D341Med (cell line): ENCODE results near the gene SLX1A.
"Not testable (repeated sequence)": the region's sequence is repeated elsewhere in the genome, so short reads cannot be mapped to it uniquely, and the experiment has no call there.

Experiments
- DNase-seq: peaks from one replicate; pipeline ENCODE4 v3.0.0; 2012; ENCODE audit warnings: low spot score

The SLX1A gene

DNA sequence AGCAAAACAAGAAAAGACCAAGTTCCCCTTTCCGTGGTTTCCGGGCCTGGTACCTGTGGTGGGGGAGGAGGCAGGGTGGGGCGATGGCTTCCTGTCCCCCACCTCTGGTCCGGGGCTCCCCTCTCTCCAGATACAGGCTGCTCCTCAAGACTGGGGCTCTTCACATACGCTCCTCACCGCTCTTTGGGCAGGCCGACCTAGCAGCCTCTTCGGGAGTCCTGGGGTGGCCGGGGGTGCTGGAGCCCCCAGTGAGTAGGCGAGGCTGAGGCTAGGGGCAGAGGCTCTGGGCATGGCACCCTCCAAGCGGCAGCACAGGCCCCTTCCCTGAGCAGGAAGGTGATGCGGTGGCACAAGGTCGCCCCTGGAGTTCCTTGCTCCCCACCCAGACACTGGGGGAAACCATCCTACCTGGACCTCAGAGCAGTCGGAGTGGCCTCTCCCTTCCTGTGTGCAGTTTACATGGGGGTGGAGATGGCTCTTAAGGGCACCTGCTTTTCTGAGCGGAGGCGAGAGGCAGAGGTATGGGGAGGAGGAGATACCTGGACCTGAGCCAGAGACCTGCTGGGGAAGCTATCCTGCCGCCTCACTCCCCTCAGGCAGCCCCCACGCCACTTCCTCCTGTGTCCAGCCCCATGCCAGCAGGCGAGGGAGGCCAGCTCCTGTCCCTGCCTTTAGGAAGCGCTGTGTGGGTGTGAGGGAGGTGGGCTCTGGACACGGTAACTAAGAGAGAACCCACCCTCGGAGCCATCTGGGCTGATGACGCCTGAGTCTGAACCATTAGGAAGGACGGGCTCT is 9.4 kb upstream of the SLX1A start:
- peak; percentile 19 for DNase-seq

DNA sequence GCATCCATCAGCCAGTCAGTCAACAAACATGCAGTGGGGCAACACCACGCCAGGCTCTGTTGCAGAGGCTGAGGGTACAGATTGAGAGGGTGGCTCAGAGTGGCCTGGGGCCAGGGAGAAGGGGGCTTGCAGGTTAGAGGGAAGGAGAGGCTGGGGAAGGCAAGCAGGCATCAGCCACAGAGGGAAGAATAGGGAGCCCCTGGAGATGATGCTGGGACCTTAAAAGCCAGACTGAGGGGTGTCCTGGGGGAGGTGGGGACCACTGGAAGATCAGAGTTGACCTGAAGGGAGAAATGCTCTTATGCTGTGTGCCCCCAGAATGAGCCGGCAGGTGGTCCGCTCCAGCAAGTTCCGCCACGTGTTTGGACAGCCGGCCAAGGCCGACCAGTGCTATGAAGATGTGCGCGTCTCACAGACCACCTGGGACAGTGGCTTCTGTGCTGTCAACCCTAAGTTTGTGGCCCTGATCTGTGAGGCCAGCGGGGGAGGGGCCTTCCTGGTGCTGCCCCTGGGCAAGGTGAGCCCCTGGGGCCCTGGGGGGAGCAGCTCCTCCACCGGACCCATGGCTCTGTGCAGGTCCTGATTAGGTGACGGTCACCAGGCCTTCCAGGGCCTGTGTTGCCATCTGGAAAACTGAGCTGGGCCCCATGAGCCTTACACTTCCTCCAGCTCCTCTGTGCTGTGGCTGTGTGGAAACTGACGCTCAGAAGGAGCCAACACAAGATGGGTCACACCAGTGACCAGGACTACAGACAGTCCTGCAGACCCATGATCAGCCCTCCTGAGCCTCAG is 8.6 kb upstream of the SLX1A start:
- DNase-seq = peak; percentile 19

DNA sequence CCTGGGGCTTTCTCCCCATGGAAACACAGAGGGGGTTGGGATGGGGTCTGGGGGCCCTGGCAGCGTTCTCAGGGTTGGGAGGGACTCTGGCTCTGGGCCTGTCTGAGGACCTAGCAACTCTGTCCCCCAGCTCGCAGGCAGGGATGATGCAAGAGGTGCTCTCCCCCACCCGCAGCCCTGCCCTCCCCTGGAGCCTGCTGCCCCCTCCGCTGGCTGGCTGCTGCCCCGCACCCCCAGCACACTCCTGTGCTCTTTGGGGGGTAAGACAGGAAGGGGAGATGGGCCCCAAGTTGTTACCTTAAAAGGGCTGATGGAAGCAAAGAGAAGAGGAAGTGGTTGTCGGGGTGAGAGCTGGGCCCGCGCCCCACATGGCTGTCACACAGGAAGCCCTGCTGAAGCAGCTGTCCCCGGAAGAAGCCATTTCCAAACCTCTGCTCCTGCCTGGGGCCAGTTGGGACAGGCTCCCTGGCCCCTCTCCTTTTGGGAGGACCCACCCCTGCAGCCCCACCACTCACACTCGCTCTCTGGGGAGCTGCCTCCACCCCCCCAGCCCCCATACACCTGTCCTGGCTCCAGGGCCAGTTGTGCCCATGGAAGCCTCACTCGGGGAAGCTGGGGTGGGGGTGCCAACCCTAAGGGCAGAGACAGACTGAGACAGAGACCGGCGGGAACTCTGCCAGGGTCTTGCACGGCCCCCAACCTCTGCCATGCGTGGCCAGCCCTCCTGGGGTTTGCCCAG is 7.8 kb upstream of the SLX1A start:
- DNase-seq = peak; percentile 8

DNA sequence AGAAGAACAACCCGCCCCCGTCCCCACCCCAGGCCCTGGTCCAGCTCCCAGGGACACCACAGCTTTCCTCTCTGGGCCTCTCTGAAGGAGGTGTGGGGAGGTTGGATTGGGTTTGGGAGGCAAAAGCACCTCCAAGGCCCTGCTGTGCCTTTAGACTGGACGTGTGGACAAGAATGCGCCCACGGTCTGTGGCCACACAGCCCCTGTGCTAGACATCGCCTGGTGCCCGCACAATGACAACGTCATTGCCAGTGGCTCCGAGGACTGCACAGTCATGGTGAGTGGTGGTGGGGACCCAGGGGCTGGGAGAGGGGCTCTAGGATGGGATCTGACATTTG is 7.3 kb upstream of the SLX1A start:
- no peak for DNase-seq

DNA sequence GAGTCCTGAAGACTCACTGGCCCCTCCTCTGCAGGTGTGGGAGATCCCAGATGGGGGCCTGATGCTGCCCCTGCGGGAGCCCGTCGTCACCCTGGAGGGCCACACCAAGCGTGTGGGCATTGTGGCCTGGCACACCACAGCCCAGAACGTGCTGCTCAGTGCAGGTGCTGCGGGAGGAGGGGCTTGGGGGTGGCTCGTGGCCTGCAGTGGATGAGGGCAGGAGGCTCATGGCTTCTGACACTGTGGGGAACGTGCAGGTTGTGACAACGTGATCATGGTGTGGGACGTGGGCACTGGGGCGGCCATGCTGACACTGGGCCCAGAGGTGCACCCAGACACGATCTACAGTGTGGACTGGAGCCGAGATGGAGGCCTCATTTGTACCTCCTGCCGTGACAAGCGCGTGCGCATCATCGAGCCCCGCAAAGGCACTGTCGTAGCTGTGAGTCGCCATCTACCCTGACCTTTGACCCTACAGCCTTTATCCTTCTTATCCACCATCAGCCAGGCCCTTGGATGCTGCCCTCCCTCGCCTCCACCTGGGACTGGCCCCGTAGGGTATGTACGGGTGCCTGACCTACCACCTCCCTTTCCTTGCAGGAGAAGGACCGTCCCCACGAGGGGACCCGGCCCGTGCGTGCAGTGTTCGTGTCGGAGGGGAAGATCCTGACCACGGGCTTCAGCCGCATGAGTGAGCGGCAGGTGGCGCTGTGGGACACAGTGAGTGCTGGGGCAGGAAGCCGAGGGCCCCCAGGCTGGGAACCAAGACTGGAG is 6.7 kb upstream of the SLX1A start:
- peak; percentile 36 for DNase-seq

DNA sequence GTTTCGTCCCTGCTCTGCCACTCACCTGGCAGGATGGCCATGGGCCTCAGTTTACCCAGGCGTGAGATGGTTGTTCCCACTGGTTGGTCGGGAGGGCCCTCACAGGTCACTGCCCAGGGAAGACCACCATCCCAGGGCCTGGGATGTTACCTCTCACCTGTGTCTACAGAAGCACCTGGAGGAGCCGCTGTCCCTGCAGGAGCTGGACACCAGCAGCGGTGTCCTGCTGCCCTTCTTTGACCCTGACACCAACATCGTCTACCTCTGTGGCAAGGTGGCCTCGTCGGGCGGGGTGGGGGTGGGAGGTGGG is 6.2 kb upstream of the SLX1A start:
- no peak for DNase-seq

DNA sequence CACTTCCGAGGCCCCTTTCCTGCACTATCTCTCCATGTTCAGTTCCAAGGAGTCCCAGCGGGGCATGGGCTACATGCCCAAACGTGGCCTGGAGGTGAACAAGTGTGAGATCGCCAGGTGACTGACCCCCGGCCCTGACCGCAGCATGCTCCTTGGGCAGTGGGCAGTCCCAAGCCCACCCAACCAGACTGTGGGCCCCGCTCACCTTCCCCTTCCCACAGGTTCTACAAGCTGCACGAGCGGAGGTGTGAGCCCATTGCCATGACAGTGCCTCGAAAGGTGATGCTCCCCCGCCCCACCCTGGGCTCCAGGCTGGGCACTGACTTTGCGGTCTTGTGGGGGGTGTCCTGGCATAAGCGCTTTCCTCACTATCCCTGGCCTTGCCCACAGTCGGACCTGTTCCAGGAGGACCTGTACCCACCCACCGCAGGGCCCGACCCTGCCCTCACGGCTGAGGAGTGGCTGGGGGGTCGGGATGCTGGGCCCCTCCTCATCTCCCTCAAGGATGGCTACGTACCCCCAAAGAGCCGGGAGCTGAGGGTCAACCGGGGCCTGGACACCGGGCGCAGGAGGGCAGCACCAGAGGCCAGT is 5.6 kb upstream of the SLX1A start:
- DNase-seq = no peak

DNA sequence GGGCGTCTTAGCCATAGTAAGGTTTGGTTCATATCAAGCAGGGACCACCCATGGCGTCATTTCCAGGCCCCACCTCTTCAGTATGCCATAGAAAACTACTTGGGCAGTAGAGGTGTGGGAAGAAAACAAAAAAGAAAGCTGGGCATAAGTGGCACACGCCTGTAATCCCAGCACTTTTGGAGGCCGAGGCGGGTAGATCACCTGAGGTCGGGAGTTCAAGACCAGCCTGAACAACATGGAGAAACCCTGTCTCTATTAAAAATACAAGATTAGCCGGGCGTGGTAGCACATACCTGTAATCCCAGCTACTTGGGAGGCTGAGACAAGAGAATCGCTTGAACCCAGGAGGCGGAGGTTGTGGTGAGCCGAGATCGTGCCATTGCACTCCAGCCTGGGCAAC is 2.5 kb upstream of the SLX1A start:
- not testable (repeated sequence) for DNase-seq

DNA sequence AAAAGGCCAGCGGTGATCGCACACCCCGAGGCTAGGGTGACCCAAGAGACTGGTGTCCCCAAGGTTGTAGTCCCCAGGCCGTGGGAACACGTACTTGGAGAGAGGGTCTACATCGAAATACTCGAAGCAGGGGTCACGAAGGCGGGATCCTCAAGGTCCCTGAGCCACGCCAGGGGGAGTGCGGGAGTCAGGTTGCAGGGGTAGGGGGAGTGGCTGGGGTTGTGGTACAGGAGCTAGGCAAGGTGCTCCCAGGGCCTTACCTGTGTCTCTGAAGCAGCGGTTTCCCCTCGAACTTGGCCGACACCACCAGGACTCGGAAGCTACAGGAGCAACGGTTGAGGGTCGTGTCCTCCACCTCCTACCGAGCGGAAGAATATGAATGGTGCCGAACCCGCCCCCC is 577 bp upstream of the SLX1A start:
- DNase-seq = not testable (repeated sequence)

DNA sequence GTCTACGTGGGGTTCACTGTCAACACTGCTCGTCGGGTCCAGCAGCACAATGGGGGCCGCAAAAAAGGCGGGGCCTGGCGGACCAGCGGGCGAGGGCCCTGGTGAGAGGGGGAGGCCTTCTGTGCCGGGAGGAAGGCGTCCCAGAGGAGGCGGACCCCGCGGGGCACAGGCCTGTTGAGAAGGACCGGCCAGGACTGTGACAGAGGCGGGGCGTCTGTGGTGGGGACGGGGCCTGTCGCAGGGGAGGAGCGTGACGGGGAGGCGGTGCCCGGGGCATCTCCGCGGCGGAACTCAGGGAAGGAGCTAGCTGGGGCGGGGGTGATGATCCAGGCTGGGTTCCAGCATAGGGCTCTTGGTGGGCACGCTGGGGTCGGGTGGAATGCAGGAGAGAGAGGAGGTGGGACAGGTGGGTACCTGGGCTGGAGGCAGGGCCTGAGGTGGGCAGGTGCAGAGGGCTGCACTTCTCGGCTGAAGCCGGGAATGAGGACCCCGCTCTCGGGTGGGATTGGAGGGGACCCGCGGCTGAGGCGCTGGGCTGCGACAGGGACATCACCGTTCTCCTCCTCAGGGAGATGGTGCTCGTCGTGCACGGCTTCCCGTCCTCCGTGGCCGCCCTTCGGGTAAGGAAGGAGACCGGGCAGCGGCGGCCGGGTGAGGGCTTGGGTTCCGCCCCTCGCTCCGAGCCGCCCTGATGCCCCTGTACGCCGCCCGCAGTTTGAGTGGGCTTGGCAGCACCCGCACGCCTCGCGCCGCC is 674 bp downstream of the SLX1A start:
- not testable (repeated sequence) for DNase-seq

DNA sequence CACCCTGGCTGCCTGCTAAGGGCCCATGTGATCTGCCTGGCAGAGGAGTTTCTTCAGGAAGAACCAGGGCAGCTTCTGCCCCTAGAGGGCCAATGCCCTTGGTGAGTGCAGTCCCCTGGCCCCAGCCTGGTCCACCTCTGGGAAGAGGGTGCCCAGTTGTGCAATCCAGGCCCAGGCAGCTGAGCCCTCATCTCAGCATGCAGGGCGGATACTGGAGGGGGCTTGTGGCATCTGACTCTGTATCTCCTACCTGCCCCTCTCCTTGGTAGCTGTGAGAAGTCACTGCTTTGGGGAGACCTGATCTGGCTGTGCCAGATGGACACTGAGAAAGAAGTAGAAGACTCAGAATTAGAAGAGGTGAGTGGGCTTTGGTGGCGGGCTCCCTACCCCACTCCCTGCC is 3.3 kb downstream of the SLX1A start:
- not testable (repeated sequence) for DNase-seq

DNA sequence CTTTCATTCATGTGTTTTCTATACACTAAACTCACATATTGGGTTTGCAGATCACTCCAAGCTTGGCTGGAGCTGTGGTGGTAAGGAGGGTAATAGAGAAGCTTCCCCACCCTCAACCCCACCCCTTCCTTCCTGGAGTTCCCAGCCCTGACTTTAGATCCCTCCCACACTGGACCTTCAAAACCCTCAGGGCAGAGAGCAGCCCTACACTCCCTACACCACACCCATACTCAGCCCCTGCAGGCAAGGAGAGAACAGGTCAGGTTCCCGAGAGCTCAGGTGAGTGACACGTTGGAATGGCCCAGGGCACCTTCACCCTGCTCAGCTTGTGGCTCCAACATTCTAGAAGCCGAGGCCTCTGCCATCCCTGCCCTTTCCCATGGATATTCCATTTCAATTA is 5.4 kb downstream of the SLX1A start, which contains the start of gene SULT1A3:
Gene SULT1A3 (plus strand): TSS at position 207 of the 400 bp plus-strand sequence. CDS start 1,474 bp downstream, outside the sequence.
- DNase-seq = not testable (repeated sequence)

DNA sequence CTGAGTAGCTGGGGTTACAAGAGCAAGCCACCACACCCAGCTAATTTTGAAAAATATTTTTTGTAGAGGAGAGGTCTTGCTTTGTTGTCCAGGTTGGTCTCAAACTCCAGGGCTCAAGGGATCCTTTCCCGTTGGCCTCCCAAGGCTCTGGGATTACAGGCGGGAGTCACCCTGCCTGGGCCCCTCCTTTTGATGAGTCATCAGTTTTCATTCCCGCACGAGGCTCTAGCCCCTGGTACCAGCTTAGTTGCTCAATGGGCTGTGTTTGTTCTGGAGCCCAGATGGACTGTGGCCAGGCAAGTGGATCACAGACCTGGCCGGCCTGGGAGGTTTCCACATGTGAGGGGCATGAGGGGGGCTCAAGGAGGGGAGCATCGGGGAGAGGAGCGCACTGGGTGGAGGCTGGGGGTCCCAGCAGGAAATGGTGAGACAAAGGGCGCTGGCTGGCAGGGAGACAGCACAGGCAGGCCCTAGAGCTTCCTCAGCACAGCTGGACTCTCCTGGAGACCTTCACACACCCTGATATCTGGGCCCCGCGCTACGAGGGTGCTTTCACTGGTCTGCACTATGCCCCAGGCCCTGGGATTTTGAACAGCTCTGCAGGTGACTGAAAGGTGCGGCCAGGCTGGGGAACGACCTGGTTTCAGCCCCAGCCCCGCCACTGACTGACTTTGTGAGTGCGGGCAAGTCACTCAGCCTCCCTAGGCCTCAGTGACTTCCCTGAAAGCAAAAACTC is 6.1 kb downstream of the SLX1A start:
- DNase-seq = not testable (repeated sequence)

DNA sequence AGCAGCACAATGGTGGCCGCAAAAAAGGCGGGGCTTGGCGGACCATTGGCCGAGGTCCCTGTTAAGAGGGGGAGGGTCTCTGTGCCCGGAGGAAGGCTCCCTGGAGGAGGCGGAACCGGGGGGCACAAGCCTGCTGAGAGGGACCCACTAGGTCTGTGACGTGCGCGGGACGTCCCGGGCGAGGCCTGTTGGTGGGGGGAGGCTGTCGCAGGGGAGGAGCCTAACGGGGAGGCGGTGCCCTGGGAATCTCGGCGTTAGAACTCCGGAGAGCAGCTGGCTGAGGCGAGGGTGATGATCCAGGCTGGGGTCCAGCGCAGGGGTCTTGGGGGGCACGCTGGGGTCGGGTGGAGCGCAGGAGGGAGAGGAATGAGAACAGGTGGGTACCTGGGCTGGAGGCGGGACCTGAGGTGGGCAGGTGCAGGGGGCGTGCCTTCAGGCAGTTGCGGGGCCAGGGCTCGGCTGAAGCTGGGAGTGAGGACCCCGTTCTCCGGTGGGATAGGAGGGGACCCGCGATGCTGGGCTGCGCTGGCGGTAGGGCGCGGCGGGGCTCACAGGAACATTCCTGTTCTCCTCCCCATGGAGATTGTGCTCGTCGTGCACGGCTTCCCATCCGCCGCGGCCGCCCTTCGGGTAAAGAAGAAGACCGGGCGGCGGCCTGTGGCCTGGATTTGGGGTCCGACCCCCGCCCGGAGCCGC is 12.0 kb downstream of the SLX1A start:
- DNase-seq = not testable (repeated sequence)

DNA sequence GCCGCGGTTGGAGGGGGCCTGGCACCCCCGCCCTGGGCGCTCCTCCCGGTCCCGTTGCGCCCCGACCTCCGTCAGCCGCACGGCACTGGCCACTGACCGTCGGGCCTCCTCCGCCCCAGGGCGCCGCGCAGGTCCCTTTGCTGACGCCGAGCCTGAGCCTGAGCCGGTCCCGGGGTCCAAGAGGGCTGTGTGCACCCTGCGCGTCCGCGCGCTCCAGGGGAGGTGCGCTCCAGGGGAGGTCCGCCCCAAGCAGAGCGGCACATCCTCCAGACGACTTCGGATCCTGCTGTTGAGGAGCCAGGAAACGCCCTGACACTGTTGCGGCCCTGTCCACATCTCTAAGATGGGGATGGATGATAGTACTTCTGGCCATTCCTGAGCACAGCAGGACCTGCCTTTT is 12.6 kb downstream of the SLX1A start:
- not testable (repeated sequence) for DNase-seq

DNA sequence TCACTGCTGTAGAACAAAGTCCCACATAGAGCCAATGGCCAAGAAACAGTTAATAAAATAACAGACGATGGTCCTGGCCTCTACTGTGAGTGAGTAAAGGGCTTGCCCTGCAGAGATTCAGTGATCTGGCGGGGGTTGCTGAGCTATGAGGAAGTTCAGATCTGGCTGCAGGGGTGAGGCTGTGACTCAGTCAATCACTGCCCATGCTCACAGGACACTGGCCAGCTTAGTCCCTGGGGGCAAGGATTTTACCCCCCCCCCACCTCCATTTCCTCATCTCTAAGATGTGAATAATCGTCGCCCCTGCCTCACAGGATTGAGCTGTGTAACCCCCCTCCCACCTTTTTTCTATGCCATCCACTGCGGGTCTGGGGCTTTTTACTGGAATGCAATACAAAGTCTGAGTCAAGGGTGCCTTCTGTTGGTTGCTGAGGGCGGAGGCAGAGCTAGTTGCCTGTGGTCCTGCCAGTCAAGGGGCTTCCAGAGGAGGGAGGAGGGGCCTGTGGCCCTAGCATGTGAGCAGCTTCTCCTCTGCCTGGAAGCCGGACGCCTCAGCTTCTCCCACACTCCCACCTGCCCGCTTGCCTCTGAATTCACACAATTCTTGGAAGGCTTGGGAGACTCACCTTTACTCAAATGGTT is 13.5 kb downstream of the SLX1A start:
- DNase-seq = not testable (repeated sequence)

DNA sequence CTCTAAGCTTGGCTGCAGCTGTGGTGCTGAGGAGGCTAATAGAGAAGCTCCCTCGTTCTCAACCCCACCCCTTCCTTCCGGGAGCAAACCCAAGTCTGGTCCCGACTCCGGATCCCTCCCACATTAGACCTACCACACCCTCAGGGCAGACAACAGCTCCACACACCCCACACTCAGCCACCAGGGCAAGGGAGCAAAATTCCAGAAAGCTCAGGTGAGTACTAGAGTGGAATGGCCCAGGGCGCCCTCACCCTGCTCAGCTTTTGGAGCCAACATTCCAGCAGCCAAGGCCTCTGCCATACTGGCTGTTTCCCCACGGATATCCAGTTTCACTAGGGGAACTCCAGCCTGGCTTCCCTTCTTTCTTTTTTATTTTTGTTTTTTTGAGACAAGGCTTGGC is 15.4 kb downstream of the SLX1A start:
- not testable (repeated sequence) for DNase-seq

DNA sequence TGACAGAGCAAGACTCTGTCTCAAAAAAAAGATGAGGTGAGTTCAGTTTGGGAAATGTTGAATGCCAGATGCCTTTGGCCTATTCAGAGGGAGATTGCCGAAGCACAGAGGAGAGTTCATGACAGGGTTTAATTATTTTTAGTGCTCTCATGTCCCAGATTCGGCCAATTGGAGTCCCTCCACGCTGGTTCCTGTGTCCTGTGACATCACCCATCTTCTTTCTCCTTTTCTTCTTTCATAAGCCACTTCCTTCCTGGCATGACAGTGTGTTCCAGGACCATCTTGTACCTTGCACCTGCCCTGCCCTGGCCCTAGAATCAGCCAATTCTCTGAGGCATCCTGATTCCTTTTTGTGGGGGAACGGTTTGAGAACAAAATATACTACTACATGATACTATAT is 17.7 kb downstream of the SLX1A start:
- DNase-seq = not testable (repeated sequence)

DNA sequence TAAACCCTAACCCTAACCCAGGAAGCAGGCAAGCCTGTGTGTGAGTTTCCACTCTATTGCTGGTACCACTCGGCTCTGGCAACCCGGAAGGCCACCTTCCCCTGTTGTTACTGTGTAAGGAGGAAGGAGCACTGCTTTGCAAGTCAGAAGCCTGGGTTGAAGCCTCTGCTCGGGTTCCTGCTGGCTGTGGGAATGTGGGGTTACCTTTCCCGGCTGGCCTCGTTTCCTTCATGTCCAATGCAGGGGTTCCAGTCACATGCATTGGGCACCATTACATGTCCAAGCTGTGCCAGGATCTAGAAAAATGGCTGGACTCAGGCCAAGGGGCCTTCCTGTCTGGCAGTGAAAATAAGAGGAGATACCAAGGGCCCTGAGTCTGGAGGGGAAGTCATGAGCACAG is 23.4 kb downstream of the SLX1A start:
- not testable (repeated sequence) for DNase-seq
